Right lobe of liver (tissue), 4 donors: ENCODE results near the gene VPS11.

Experiments used
- POLR2A ChIP-seq: fragments of 450-650 bp; IDR thresholded peaks from one replicate; pipeline ENCODE4 v1.6.1; 2017; ENCODE audit warnings: antibody characterized with exemption, mild to moderate bottlenecking
- TF ChIP-seq, protein P1 (sequence below), 4 donors: fragments of 200-600 bp in 3 of 4; fragments of 450-650 bp in 1 of 4; IDR thresholded peaks; one replicate each; pipeline versions ENCODE4 v1.5.1 to v1.8.0; 2016 to 2022; ENCODE audit warnings: antibody characterized with exemption in 4 of 4, mild to moderate bottlenecking in 2 of 4
- donor health status: DM: no; HTN: no; CAD: no.
- donor health status: DM: no; HTN: no; CAD: no.
- donor health status: DM: no; HTN: yes; CAD: no.

DNA sequence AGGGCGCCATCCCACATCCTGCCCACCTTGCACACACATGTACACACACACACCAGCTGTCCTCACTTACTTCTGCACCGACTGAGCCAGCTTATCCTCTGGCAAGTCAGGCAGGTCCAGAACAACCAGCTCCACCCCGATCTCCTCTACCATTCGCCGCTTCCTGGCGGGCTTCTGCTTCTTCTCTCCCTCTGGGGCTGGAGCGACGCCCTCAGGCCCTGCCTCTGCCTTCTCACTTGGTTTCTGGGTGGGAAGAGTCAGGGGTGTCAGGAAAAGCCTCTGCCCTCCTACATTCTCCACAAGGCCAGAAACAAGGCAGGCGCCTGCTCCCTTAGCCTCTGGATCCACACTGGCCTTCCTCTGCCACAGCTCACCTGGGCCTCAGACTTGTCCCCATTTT is 19.0 kb upstream of the VPS11 start:
- TF ChIP-seq, protein P1, sequence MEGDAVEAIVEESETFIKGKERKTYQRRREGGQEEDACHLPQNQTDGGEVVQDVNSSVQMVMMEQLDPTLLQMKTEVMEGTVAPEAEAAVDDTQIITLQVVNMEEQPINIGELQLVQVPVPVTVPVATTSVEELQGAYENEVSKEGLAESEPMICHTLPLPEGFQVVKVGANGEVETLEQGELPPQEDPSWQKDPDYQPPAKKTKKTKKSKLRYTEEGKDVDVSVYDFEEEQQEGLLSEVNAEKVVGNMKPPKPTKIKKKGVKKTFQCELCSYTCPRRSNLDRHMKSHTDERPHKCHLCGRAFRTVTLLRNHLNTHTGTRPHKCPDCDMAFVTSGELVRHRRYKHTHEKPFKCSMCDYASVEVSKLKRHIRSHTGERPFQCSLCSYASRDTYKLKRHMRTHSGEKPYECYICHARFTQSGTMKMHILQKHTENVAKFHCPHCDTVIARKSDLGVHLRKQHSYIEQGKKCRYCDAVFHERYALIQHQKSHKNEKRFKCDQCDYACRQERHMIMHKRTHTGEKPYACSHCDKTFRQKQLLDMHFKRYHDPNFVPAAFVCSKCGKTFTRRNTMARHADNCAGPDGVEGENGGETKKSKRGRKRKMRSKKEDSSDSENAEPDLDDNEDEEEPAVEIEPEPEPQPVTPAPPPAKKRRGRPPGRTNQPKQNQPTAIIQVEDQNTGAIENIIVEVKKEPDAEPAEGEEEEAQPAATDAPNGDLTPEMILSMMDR (IDR thresholded peaks at IDR 0.05), result no peak
- no peak for TF ChIP-seq POLR2A
